Measurements from ENCODE around the gene S100A12.

GRCh38 chr1:153345187-153346076 is 30.0 kb downstream of the S100A12 start:
- TF ChIP-seq, protein P1, sequence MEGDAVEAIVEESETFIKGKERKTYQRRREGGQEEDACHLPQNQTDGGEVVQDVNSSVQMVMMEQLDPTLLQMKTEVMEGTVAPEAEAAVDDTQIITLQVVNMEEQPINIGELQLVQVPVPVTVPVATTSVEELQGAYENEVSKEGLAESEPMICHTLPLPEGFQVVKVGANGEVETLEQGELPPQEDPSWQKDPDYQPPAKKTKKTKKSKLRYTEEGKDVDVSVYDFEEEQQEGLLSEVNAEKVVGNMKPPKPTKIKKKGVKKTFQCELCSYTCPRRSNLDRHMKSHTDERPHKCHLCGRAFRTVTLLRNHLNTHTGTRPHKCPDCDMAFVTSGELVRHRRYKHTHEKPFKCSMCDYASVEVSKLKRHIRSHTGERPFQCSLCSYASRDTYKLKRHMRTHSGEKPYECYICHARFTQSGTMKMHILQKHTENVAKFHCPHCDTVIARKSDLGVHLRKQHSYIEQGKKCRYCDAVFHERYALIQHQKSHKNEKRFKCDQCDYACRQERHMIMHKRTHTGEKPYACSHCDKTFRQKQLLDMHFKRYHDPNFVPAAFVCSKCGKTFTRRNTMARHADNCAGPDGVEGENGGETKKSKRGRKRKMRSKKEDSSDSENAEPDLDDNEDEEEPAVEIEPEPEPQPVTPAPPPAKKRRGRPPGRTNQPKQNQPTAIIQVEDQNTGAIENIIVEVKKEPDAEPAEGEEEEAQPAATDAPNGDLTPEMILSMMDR (IDR thresholded peaks at IDR 0.05 in 8 of 11, conservative IDR thresholded peaks at IDR 0.05 in 3 of 11) = no peak
- TF ChIP-seq POLR2AphosphoS5 (IDR thresholded peaks at IDR 0.05) = no peak
